Mesenchymal stem cell (in vitro differentiated cells and primary cell): ENCODE results near the gene TMX3.

Experiments used
- DNase-seq: peaks from one replicate; pipeline ENCODE4 v3.0.0-alpha.2; 2013
- H2AFZ ChIP-seq: one replicate; pipeline ENCODE4 v1.6.1; 2013; ENCODE audit warnings: low read depth, mild to moderate bottlenecking, control low read depth, inconsistent platforms, low read length, moderate library complexity
- H2AK5ac ChIP-seq: 2 replicates; pipeline ENCODE4 v1.6.1; 2013; ENCODE audit warnings: low read length, moderate library complexity, mild to moderate bottlenecking, inconsistent platforms; ENCODE audit not compliant: severe bottlenecking
- H2BK120ac ChIP-seq: one replicate; pipeline ENCODE4 v1.6.1; 2013; ENCODE audit warnings: low read depth, mild to moderate bottlenecking, inconsistent platforms, low read length, moderate library complexity
- H2BK12ac ChIP-seq, 2 experiments: one replicate each; pipeline ENCODE4 v1.6.1; 2013; ENCODE audit warnings: inconsistent platforms in 2 of 2, low read length in 2 of 2, mild to moderate bottlenecking in 2 of 2, moderate library complexity in 2 of 2, control low read depth in 1 of 2
- H2BK15ac ChIP-seq: one replicate; pipeline ENCODE4 v1.6.1; 2013; ENCODE audit warnings: mild to moderate bottlenecking, low read depth, inconsistent platforms; ENCODE audit not compliant: poor library complexity, severe bottlenecking
- H2BK5ac ChIP-seq: 2 replicates; pipeline ENCODE4 v1.6.1; 2013; ENCODE audit warnings: low read depth, mild to moderate bottlenecking, low read length, control low read depth, inconsistent platforms; ENCODE audit not compliant: poor library complexity, severe bottlenecking
- H3K14ac ChIP-seq, 2 experiments: one replicate each; pipeline ENCODE4 v1.6.1; 2013; ENCODE audit warnings: inconsistent platforms in 2 of 2, low read length in 2 of 2, control low read depth in 1 of 2, mild to moderate bottlenecking in 1 of 2, moderate library complexity in 1 of 2
- H3K18ac ChIP-seq, 2 experiments: one replicate each; pipeline ENCODE4 v1.6.1; 2013; ENCODE audit warnings: inconsistent platforms in 2 of 2, low read length in 2 of 2, control low read depth in 1 of 2, low read depth in 1 of 2, mild to moderate bottlenecking in 1 of 2
- H3K23ac ChIP-seq, 2 experiments: one replicate each; pipeline ENCODE4 v1.6.1; 2013; ENCODE audit warnings: inconsistent platforms in 2 of 2, low read length in 2 of 2, mild to moderate bottlenecking in 2 of 2, moderate library complexity in 2 of 2, control low read depth in 1 of 2
- H3K27ac ChIP-seq: 2 replicates; pipeline ENCODE4 v1.5.1; 2013; ENCODE audit warnings: mild to moderate bottlenecking, moderate library complexity, low read length, control low read depth, inconsistent platforms; ENCODE audit not compliant: poor library complexity, severe bottlenecking
- H3K27me3 ChIP-seq, 2 experiments: 2 replicates each; pipeline versions ENCODE4 v1.6.1 to v1.7.0; 2013; ENCODE audit warnings: low read length in 2 of 2, mild to moderate bottlenecking in 2 of 2, moderate library complexity in 2 of 2, control low read depth in 1 of 2, inconsistent platforms in 1 of 2; ENCODE audit not compliant: control insufficient read depth in 1 of 2, insufficient read depth in 1 of 2
- H3K36me3 ChIP-seq, 2 experiments: 2 replicates each; pipeline versions ENCODE4 v1.6.1 to v1.7.0; 2013; ENCODE audit warnings: low read length in 2 of 2, control low read depth in 1 of 2, inconsistent platforms in 1 of 2, low read depth in 1 of 2, mild to moderate bottlenecking in 1 of 2; ENCODE audit not compliant: insufficient read depth in 2 of 2, control insufficient read depth in 1 of 2
- H3K4ac ChIP-seq, 2 experiments: one replicate each; pipeline ENCODE4 v1.6.1; 2013; ENCODE audit warnings: inconsistent platforms in 2 of 2, low read length in 2 of 2, mild to moderate bottlenecking in 2 of 2, moderate library complexity in 2 of 2, control low read depth in 1 of 2, low read depth in 1 of 2
- H3K4me1 ChIP-seq: 2 replicates; pipeline ENCODE4 v1.6.1; 2013; ENCODE audit warnings: low read depth, low read length, control low read depth; ENCODE audit not compliant: control insufficient read depth, insufficient read depth
- H3K4me2 ChIP-seq: 2 replicates; pipeline ENCODE4 v1.6.1; 2013; ENCODE audit warnings: low read length, mild to moderate bottlenecking, inconsistent platforms; ENCODE audit not compliant: poor library complexity, severe bottlenecking
- H3K4me3 ChIP-seq, 2 experiments: 2 replicates each; pipeline versions ENCODE4 v1.5.1 to v1.7.0; 2013; ENCODE audit warnings: low read length in 2 of 2, mild to moderate bottlenecking in 2 of 2, control low read depth in 1 of 2, low read depth in 1 of 2; ENCODE audit not compliant: insufficient read depth in 1 of 2
- H3K79me1 ChIP-seq: replicated peaks from 2 replicates; pipeline ENCODE4 v1.6.1; 2013; ENCODE audit warnings: mild to moderate bottlenecking, control low read depth, low read length, inconsistent platforms; ENCODE audit not compliant: poor library complexity, severe bottlenecking
- H3K9ac ChIP-seq: 2 replicates; pipeline ENCODE4 v1.7.0; 2013; ENCODE audit warnings: mild to moderate bottlenecking, low read length, moderate library complexity
- H3K9me3 ChIP-seq: 2 replicates; pipeline ENCODE4 v1.7.0; 2013; ENCODE audit warnings: mild to moderate bottlenecking, low read length; ENCODE audit not compliant: control insufficient read depth
- H4K8ac ChIP-seq: one replicate; pipeline ENCODE4 v1.6.1; 2013; ENCODE audit warnings: inconsistent platforms, mild to moderate bottlenecking, low read length, moderate library complexity
- H4K91ac ChIP-seq: one replicate; pipeline ENCODE4 v1.6.1; 2013; ENCODE audit warnings: mild to moderate bottlenecking, low read length, inconsistent platforms
- WGBS: methylation state at CpG from one replicate; pipeline ENCODE4 v1.1.7; 2013; ENCODE audit warnings: mixed read lengths; 5-methylcytosine and 5-hydroxymethylcytosine counted together

Gene TMX3

DNA sequence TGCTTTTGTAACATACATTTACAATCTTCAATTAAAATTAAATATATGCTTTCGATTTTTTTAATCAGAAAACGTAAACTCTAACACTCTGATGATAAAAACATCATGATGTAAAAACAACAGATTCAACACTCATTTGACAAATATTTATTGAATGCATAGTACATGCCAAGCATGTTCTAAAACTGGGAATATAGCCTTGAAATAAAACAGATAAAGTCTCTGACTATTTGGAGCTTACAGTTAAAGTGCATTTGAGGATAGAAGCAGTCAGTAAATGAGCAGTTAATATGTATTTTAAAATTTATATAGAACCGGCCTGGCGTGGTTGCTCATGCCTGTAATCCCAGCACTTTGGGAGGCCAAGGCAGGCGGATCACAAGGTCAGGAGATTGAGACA lies 47.8 kb downstream of the TMX3 start:
- Histone ChIP-seq H4K8ac (no peak overlapping the region), H3K18ac (no peak overlapping the region), H3K4me2 (no peak overlapping the region), H3K27me3 (no peaks in the 10 kb centered on the region), H3K79me1 (no peaks in the 10 kb centered on the region), H2BK5ac (no peak overlapping the region), H3K14ac (no peak overlapping the region), H3K9ac (no peak overlapping the region), H2BK12ac (no peak overlapping the region), H3K4me1 (no peaks in the 10 kb centered on the region), H3K4me3 (no peak overlapping the region), H3K36me3 (no peaks in the 10 kb centered on the region), H2BK120ac (no peak overlapping the region), H3K27ac (no peak overlapping the region), H3K23ac (no peak overlapping the region), H4K91ac (no peak overlapping the region), H3K9me3 (peaks cover 7% of the 10 kb centered on the region), H2BK15ac (no peak overlapping the region), H3K4ac (no peak overlapping the region), H2AFZ (no peak overlapping the region), H2AK5ac (no peak overlapping the region)
- no peak for DNase-seq
- 95% methylated on average over 5 of the region's 5 CpGs for WGBS

- H2BK15ac ChIP-seq, result no peak overlapping the region
- no peak overlapping the region for H3K4me2 ChIP-seq
- no peak overlapping the region for H2BK120ac ChIP-seq
- no peaks in the 10 kb centered on the region for H3K4me1 ChIP-seq
- no peak overlapping the region for H2AK5ac ChIP-seq
- no peak for DNase-seq
- H3K4ac ChIP-seq, result no peak overlapping the region
- H2BK5ac ChIP-seq, result no peak overlapping the region
- H4K91ac ChIP-seq, result no peak overlapping the region
- H3K79me1 ChIP-seq, result no peaks in the 10 kb centered on the region
- H3K27me3 ChIP-seq, result no peaks in the 10 kb centered on the region
- no peak overlapping the region for H3K27ac ChIP-seq
- H3K18ac ChIP-seq, result no peak overlapping the region
- H3K14ac ChIP-seq, result no peak overlapping the region
- no peak overlapping the region for H3K4me3 ChIP-seq
- H2AFZ ChIP-seq, result no peak overlapping the region
- H2BK12ac ChIP-seq, result no peak overlapping the region
- H3K36me3 ChIP-seq, result no peaks in the 10 kb centered on the region
- no peak overlapping the region for H3K23ac ChIP-seq
- no peak overlapping the region for H3K9ac ChIP-seq
- no peak overlapping the region for H4K8ac ChIP-seq
- H3K9me3 ChIP-seq, result peaks cover 7% of the 10 kb centered on the region
Measured at GRCh38 chr18:68666381-68666780, 48.5 kb downstream of the TMX3 start.

GRCh38 chr18:68665628-68666027 lies 49.3 kb downstream of the TMX3 start:
- Histone ChIP-seq H3K14ac (no peak overlapping the region), H3K4me3 (no peak overlapping the region), H3K9me3 (peaks cover 7% of the 10 kb centered on the region), H4K8ac (no peak overlapping the region), H3K27me3 (no peaks in the 10 kb centered on the region), H2BK15ac (no peak overlapping the region), H2BK5ac (no peak overlapping the region), H4K91ac (no peak overlapping the region), H2BK12ac (no peak overlapping the region), H2AK5ac (no peak overlapping the region), H3K4me2 (no peak overlapping the region), H2AFZ (no peak overlapping the region), H3K23ac (no peak overlapping the region), H3K79me1 (no peaks in the 10 kb centered on the region), H3K4me1 (no peaks in the 10 kb centered on the region), H3K27ac (no peak overlapping the region), H3K36me3 (no peaks in the 10 kb centered on the region), H3K18ac (no peak overlapping the region), H3K4ac (no peak overlapping the region), H2BK120ac (no peak overlapping the region), H3K9ac (no peak overlapping the region)
- whole genome bisulfite sequencing, result 95% methylated on average over 1 of the region's 1 CpG
- no peak for DNase-seq

DNA sequence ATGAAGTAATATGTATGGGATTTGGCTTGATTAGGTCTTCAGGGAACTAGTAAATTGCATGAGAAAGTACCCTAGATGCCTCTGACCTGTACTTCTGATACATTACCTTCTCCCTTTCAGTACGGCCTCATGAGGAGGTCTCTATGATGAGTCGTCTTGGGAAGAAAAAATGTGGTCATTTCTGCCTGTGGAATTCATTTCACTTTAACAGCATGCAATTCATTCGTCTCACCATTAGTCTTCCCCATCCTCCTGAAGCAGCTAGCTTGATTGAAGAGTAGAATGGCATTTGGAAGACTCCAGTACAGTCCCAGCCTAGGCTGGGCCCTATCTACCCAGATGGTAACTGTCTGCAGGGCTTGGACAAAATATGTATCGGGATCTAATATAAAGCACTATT lies 52.2 kb downstream of the TMX3 start:
- Histone ChIP-seq H3K79me1 (no peaks in the 10 kb centered on the region), H2AFZ (no peak overlapping the region)

More for the DNA sequence above, 52.2 kb downstream of the TMX3 start:
- no peaks in the 10 kb centered on the region for H3K27me3 ChIP-seq
- no peak overlapping the region for H2BK15ac ChIP-seq
- no peaks in the 10 kb centered on the region for H3K36me3 ChIP-seq
- H4K8ac ChIP-seq, result no peak overlapping the region
- no peak overlapping the region for H2BK12ac ChIP-seq
- H3K14ac ChIP-seq, result no peak overlapping the region
- no peak overlapping the region for H4K91ac ChIP-seq
- no peak overlapping the region for H2BK120ac ChIP-seq
- no peak overlapping the region for H3K27ac ChIP-seq
- H2BK5ac ChIP-seq, result no peak overlapping the region
- no peak overlapping the region for H3K4me3 ChIP-seq
- no peak overlapping the region for H3K18ac ChIP-seq
- WGBS, result 100% methylated on average over 1 of the region's 4 CpGs
- H3K9ac ChIP-seq, result no peak overlapping the region
- peaks cover 1% of the 10 kb centered on the region for H3K9me3 ChIP-seq
- H3K4ac ChIP-seq, result no peak overlapping the region
- no peaks in the 10 kb centered on the region for H3K4me1 ChIP-seq
- no peak overlapping the region for H2AK5ac ChIP-seq
- DNase-seq, result peak; percentile 32
- H3K23ac ChIP-seq, result no peak overlapping the region
- no peak overlapping the region for H3K4me2 ChIP-seq
